AG20443 (cell line): ENCODE results near the gene MOV10L1.
A peak's percentile ranks its signal among the peaks of the same experiment; 100 is the strongest.
"Not testable (repeated sequence)": the region's sequence is repeated elsewhere in the genome, so short reads cannot be mapped to it uniquely, and the experiment has no call there.

ENCODE experiments used
- DNase-seq: peaks from one replicate; pipeline ENCODE4 v3.0.0; 2012; ENCODE audit warnings: low spot score, mixed read lengths

Gene MOV10L1

DNA sequence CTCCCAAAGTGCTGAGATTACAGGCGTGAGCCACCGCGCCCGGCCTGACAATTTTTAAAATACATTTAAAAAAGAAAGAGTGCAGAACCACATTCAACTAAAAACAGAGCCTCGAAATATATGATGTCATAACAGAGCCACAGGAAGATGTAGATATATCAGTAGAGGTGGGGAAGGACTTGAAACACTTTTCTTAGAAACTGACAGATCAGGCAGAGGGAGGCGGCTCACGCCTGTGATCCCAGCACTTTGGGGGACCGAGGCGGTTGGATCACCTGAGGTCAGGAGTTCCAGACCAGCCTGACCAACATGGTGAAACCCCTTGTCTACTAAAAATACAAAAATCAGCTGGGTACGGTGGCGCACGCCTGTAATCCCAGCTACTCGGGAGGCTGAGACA is 11.6 kb upstream of the MOV10L1 start:
- DNase-seq = no peak

DNA sequence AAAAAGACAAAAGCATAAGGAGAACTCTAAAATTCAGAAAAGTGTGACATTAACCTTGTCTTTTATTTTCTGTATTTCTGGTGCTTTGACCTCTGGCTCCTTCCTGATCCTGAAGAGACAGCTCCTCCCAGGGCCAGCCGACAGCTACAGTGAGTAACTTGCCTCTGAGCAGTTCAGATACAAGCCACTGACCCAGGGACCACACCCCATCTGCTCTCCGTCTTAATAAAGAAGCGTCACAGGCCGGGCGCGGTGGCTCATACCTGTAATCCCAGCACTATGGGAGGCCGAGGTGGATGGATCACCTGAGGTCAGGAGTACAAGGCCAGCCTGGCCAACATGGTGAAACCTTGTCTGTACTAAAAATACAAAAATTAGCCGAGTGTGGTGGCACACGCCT is 11.0 kb upstream of the MOV10L1 start:
- no peak for DNase-seq

DNA sequence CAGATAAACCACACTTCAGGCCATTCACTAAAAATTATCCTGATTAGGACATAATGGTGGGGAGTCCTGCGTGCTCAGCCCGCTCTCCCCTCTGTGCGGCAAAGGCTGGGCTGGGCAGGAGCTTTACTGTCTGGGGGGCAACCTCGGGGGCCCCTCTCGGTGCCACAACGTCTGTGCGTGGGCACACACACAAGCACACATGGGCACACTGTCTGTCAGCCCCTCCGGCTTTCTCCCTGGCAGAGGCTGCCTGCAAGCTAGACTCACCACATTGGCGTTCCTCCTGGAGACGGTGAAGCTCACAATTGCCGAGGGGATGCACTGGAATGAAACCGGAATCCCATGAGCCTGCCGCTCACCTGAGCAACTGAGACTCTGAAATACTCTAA is 9.7 kb upstream of the MOV10L1 start:
- DNase-seq = peak; percentile 7

DNA sequence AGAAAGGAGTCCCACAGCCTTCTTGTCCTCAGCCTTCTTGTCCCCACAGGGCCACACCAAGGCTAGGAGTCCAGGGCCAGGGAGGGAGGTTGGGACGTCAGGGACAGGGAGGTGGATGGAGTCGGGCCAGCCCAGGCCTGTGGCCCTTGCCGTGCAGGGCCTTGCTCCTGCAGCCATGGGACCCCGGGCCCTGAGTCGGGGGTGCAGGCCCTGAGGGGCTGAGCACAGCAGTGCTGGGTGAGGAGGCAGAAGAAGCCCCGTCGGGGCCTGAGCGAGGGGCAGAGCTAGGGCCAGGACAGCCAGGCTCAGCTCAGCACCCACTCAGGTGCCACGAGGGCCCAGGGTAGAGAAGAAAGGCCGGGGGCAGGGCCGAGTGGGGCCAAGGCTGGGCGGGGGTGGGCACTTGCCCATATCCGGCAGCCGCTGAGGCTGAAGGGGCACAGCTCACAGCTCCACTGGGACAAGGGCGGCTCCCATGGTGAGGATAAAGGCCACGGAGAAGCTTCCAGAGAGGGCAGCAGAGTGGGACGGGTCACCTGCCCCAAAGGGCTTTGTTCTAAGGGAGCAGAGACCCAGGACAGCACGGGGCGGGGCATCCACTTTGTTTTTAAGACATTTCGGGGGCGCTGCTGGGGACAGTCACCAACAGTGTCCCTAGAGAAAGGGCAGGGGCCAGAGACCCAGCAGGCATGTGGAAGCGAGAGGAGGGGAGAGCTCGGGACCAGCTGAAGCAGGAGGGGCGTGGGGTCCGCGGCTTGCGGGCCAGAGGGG is 8.2 kb upstream of the MOV10L1 start:
- peak; percentile 10 for DNase-seq

DNA sequence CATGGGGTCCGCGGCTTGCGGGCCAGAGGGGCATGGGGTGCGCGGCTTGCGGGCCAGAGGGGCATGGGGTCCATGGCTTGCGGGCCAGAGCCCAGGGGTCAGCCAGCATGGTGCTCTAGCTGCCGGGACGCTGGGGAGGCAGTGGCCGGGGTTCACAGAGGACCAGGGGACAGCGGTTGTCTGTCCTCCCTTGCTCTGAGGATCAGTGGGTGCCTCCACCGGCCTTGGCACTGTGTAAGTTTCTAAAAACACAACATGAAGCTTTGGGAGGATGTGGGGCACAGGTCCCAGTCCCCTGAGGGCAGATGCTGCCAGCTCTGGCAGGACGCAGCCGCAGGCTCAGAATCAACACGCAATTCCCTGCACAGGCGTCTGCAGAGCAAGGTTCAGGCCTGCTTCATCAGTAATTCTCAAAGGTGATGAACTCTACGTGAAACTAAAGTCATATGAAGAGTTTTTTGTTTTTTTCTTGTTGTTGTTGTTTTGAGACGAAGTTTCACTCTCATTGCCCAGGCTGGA is 7.5 kb upstream of the MOV10L1 start:
- peak; percentile 6 for DNase-seq

DNA sequence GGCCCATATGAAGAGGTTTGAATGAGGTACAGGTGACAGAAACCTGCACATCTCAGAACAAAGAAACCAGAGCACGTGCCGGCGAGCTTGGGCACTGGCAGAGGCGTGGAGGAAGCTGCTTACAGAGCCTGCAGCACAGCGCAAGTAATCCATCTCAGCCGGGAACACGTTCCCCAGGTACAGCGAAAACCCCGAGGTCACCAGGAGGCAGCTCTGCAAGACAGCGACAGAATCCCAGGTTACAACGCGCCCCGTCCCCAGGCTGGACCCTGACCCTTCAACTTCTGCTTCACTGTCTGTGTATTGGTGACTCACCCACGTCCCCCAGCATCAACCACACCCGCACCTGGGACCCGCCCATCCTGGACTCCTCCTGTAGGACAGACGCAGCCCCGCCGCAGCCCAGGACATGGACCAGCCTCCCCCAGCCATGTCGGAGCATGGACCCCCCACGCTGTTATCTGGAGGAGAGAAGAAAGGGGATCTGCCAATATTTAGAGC is 6.8 kb upstream of the MOV10L1 start:
- no peak for DNase-seq

DNA sequence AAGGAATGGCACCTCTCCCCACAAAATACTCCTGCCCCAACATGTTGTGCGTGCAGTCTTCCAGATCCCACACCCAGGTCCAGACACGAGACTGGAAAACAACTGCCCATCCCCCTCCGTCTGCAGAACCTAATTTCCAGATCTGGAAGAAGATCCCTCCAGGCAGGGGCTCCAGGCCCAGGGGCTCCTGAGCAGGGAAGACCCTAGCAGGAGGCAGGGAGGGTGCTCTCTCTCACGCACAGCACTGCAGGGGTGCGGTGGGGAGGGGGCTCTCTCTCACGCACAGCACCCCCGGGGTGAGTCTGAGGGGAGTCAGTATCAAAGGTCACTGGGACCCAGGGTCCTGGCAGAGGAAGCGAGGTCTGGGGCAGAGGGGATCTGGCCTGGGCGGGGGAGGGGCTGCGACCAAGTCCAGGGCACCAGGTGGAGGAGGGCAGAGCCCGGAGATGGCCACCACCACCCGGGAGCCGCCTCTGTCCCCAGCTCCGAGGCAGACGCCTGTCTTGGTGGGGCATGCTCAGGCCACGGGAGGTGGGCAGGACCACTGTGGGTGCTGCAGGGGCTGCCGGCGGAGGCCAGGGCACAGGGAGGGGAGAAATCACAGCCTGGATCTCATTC is 6.2 kb upstream of the MOV10L1 start:
- no peak for DNase-seq

DNA sequence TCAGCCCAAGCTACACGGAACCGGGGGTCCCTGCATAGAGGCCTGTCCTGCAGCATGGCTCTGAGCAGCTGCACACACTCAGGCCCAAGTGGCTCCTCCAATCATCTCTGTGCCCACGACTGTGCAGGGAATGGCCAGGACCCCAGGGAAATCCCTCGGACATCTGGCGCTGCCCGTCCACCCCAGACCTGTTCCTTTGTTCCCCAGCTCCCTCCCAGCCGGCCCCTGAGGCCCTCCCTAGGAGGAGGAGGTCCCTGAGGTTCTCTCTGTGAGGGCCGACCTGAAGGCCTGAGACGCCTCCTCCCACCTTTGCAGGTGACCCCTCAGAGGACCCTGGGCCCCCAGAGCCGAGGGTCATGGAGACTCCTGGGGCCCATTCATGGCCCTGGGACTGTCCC is 5.7 kb upstream of the MOV10L1 start:
- no peak for DNase-seq

DNA sequence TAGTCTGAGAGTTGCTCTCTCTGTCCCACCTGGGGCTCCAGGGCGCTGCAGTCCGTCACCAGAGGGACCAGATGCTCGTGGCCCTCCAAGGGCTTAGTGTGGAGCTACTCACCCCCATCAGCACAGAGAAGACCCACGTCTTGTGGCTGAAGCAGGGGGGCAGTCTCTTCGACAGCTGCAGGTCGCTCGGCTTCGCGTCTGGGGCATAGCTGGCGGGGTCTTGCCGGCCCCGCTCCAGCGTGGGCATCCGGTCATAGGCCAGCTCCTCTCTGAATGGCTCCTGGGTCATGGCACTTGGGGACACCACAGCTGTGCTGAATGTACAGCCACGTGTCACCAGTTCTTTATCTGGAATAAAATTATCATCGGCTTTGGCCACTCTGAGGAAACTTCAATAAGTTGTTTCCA is 5.2 kb upstream of the MOV10L1 start:
- no peak for DNase-seq

DNA sequence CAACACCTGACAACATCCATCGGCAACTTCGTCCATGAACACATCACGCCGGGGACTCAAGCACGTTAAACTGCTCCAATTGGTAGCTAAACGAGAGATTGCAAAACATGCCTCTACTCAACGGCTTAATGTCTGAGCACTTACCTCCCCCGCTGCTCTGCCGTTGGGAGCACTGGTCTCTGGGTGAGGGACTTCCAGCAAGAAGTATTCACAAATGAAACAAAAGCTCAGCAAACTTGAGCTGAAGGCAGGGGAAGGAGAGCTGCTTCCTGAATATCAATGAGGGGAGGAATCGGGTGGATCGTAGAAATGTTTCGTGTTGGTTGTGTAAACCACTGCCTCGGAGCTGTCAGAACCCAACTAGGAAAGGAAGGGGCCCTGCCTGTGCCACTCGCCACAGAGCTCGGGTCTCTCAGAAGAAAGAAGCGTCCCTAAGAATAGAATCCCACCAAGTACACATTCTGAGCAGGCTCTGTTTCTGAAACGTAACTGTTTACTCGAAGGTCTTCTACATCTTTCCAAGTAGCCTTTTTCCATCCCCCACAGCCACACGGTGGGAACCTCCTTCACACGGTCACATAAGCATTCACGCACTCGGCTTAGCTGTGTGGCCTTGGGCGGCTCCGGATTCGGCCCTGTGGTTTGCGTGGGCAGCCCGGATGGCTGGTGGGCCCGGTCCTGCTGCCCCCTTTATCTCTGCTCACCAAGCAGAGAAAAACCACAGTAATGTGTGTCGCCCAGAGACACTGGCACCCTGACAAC is 4.4 kb upstream of the MOV10L1 start, which contains the start of gene MLC1:
Gene MLC1 (minus strand): TSS at position 216 of the 762 bp plus-strand sequence. CDS start 524 bp downstream, outside the sequence.
- no peak for DNase-seq

DNA sequence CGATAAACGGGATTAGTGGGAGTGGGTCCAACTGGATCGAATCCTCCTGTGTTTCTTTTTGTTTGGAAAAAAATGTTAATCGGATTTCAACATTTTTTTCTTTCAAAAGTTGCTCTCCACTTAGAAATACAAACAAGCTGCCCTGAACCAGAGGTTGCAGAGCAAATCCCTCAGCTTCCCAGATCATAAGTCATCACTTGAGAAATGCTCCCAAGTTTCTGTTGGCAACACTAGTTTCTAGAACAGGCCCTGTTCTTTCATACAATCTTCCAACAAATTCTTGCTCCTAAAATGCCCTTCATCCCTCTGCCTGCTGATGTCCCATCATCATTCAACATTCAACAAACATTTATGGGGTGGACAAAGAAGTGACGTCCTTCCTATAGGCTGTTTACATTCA is 3.3 kb upstream of the MOV10L1 start:
- DNase-seq = peak; percentile 69

DNA sequence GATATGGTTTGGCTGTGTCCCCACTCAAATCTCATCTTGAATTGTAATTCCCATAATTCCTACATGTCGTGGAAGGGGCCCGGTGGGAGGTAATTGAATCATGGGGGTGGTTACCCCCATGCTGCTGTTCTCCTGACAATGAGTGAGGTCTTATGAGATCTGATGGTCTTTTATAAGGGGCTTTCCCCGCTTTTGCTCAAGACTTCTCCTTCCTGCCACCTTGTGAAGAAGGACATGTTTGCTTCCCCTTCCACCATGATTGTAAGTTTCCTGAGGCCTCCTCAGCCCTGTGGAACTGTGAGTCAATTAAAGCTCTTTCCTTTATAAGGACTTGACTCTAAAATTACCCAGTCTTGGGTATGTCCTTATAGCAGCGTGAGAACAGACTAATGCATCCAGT is 2.8 kb upstream of the MOV10L1 start:
- not testable (repeated sequence) for DNase-seq

DNA sequence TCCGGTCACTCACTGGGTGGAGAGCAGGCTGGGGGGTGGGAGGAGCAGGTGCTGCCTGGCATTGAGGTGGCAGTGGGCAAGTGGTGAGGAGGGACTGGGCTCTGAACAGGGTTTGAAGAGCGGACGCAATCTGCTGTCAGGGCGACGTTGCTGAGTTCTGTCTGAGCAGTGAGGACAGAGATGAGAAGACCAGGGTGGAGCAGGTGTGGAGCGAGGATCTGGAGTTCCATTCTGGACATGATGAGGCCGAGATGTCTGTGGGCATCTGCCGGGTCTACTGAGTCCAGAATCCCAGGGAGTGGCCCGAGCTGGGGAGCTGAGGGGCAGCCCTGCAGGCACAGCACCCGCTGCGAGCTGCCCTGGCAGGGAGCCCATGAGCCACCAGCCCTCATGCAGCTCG is 2.2 kb upstream of the MOV10L1 start:
- no peak for DNase-seq

DNA sequence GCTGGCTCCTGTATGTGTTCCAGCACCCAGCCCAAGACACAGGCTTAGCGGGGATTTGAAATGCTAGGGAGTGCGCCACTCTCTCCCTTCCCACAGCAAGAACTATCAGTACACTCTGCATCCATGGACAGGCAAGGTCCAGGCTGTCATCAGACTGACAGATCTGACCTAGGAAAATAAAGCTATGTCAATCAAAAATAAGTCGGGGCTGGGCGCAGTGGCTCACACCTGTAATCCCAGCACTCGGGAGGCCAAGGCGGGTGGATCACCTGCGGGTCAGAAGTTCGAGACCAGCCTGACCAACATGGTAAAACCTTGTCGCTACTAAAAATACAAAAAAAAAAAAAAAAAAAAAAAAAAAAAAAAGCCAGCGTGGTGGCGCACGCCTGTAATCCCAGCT is 1.7 kb upstream of the MOV10L1 start:
- DNase-seq = no peak

DNA sequence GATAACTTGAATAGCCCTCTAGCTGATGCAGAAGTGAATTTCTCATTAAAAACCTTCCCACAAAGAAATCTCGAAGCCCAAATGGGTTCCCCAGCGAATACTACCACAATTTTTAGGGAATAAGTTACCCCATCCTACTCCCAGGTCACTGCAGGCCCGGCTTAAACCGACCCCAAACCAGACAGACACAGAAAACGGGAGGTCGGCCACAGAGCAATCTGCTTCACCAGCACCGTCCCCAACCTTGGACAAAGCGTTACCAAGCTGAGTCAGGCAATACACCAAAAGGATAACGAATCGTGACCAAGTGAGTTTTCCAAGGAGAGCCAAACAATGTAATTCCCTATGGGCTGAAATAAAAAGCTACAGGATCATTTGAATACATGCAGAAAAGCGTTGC is 575 bp upstream of the MOV10L1 start:
- no peak for DNase-seq

DNA sequence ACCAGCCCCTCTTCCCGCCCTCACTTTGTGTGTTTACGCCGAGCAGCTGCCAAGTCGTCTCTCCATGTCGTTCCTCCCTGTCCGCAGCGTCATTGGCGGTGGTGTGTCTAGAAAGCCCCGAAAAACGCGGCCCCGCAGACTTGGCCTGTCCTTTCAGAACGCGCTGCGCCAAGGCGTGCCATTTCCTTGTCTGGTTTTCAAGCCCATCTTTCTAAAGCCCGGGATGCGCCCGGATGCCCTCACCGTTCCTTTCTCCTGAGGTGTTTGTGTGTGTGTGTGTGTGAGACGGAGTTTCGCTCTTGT is 557 bp downstream of the MOV10L1 start:
- no peak for DNase-seq

DNA sequence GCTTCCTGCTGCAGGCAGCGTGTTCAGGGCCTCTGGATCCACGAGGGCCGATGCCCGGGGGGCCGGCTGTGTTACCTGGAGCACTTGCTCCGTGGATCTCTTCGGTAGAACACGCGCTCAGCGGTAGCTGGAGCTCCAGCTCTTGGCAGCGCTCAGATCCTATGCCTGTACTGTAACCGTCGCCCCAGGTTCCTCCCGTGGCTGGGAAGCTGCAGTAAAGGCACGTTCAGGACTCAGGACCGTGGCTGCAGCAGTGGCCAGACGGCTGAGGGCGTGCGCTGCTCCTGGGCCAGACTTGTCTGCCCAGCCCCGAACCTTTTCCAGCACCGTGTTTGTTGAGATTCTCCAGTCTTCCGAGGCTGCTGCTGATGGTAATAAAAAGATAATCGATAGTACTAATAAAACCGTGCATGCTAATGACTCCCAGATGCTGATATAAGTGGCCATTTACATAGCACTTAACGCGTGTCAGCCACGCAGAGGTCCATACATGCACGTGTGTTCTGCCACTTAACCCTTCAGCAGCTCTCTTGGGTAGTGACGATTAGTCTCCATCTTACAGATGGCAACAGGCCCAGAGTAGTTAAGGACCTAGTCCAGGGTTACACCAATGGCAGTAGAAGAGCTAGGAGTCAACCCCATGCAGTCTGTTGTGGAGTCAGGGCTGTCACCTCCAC is 1.4 kb downstream of the MOV10L1 start:
- DNase-seq = no peak

DNA sequence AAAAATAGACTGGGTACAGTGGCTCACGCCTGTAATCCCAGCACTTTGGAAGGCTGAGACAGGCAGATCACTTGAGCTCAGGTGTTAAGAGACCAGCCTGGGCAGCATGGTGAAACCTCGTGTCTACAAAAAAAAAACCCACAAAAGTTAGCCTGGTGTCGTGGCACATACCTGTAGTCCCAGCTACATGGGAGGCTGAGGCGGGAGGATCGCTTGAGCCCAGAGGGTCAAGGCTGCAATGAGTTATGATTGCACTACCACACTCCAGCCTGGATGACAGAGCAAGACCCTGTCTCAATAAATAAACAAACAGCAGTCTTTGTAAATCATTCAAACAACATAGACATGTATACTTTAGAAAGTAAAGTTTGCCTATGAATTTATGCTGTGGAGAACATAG is 2.5 kb downstream of the MOV10L1 start:
- DNase-seq = no peak

DNA sequence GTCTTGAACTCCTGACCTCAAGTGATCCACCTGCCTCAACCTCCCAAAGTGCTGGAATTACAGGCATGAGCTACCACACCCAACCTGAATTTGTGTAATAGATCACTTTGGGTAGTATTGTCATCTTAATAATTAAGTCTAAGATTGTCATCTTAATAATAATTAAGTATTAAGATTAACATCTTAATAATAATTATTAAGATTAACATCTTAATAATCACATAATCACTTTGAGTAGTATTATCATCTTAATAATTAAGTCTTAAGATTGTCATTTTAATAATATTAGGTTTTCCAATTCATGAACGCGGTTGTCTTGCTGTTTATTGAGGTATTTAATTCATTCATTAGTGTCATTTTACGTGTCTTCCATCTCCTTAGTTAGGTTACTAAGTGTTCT is 8.2 kb downstream of the MOV10L1 start:
- DNase-seq = no peak

DNA sequence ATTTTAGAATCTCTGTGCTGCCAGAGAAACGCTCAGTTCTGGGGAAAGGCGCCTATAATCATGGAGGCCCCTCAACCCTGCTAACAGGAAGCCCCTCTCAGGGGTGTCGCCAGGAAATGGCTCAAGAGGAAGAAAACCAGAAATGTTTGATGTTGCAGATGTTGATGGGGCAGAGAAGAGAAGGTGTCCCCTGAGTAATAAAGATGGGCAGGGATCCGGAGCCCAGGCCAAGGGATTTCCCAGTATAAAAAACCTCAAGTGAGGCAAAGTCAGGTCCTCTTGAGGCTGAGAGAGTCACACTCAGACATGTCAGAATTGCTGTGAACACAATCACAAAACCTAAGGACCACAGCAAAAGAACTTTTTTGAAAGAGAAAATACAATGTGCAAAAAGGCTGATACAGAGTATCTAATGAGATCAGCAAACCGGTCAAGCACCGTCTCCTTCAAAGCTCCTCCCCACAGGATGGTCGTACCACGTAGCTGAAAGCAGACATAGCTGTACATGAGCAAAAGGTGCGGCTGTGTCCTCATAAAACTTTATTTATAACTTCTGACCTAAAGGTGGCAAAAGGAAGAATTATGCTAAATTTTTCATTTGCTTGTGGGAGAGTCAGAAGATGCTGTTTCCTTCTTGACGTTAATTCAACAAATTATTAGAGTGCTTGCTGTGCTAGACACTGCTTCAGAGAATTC is 12.2 kb downstream of the MOV10L1 start:
- DNase-seq = no peak

DNA sequence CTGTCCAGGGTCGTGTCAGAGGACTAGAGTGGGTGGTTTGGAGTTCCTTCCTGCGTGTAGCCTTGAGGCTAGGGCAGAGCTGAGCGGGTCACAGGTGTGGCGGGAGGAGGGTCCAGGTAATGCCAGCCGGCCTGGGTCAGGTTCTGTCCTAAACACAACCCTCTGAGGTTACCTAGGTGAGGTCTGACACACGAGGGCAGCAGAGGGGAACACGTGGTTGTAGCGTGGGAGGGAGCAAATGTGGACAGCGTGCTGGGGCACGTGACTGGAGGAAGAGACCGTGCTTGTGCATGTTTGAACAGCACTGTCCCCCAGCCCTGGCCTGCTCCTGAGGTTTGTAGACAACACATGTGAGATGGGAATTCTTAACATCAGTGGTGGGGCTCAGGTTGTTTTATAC is 13.1 kb downstream of the MOV10L1 start:
- no peak for DNase-seq

DNA sequence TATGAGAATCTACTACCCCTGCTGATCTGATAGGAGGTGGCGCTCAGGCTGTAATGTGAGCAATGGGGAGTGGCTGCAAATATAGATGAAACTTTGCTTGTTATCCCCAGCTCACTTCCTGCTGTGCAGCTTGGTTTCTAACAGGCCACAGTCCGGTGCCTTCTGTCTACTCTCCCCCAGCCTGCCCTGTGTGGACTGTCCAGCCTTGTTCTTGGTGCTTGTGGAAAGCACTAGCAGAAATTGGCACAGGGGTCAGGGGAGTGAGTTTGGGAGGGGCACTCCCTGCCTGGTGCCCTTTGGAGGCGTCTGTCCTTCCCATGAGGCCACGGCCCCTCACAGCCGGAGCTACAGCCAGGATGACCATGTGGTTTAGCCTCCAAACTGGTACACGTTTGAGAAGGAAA is 14.3 kb downstream of the MOV10L1 start:
- no peak for DNase-seq
